Mesendoderm (in vitro differentiated cells): ENCODE results near the gene DUSP18.

ENCODE experiments used
- DNase-seq: peaks from one replicate; pipeline ENCODE4 v3.0.0; 2013
- H2AK5ac ChIP-seq: 2 replicates; pipeline ENCODE4 v1.6.1; 2013; ENCODE audit warnings: low read length, inconsistent platforms
- H2BK120ac ChIP-seq: 2 replicates; pipeline ENCODE4 v1.6.1; 2013; ENCODE audit warnings: low read depth, mild to moderate bottlenecking, low read length, moderate library complexity, mixed read lengths
- H2BK15ac ChIP-seq: replicated peaks from 2 replicates; pipeline ENCODE4 v1.6.1; 2013; ENCODE audit warnings: low read depth, mild to moderate bottlenecking, moderate library complexity
- H2BK5ac ChIP-seq: 2 replicates; pipeline ENCODE4 v1.6.1; 2013; ENCODE audit warnings: low read length, inconsistent platforms
- H3K18ac ChIP-seq: 2 replicates; pipeline ENCODE4 v1.6.1; 2013; ENCODE audit warnings: mild to moderate bottlenecking, low read length, mixed read lengths
- H3K23ac ChIP-seq: one replicate; pipeline ENCODE4 v1.6.1; 2013; ENCODE audit warnings: low read length
- H3K27ac ChIP-seq: 2 replicates; pipeline ENCODE4 v1.5.1; 2013; ENCODE audit warnings: low read depth, mild to moderate bottlenecking, inconsistent platforms, low read length, moderate library complexity
- H3K27me3 ChIP-seq: 2 replicates; pipeline ENCODE4 v1.6.1; 2013; ENCODE audit warnings: low read length, control low read depth, mild to moderate bottlenecking, inconsistent platforms; ENCODE audit not compliant: insufficient read depth, poor library complexity
- H3K36me3 ChIP-seq: 2 replicates; pipeline ENCODE4 v1.6.1; 2013; ENCODE audit warnings: low read length, inconsistent platforms; ENCODE audit not compliant: control insufficient read depth, insufficient read depth
- H3K4ac ChIP-seq: one replicate; pipeline ENCODE4 v1.6.1; 2013; ENCODE audit warnings: low read depth, mild to moderate bottlenecking, low read length, moderate library complexity
- H3K4me1 ChIP-seq: 2 replicates; pipeline ENCODE4 v1.6.1; 2013; ENCODE audit warnings: low read depth, low read length, inconsistent platforms; ENCODE audit not compliant: control insufficient read depth
- H3K4me2 ChIP-seq: 2 replicates; pipeline ENCODE4 v1.6.1; 2013; ENCODE audit warnings: low read length
- H3K4me3 ChIP-seq: 2 replicates; pipeline ENCODE4 v1.5.1; 2013; ENCODE audit warnings: mild to moderate bottlenecking, low read length
- H3K56ac ChIP-seq: one replicate; pipeline ENCODE4 v1.6.1; 2013; ENCODE audit warnings: low read length
- H3K79me1 ChIP-seq: 2 replicates; pipeline ENCODE4 v1.6.1; 2013; ENCODE audit warnings: low read length, inconsistent platforms
- H3K79me2 ChIP-seq: 2 replicates; pipeline ENCODE4 v1.6.1; 2013; ENCODE audit warnings: mild to moderate bottlenecking, low read length; ENCODE audit not compliant: control insufficient read depth, insufficient read depth
- H3K9ac ChIP-seq: 2 replicates; pipeline ENCODE4 v1.6.1; 2013; ENCODE audit warnings: low read length, inconsistent platforms
- H4K5ac ChIP-seq: one replicate; pipeline ENCODE4 v1.6.1; 2013; ENCODE audit warnings: low read length
- H4K8ac ChIP-seq: one replicate; pipeline ENCODE4 v1.6.1; 2013; ENCODE audit warnings: low read depth, mild to moderate bottlenecking, control low read depth, low read length, moderate library complexity
- WGBS: extraction: QIAGEN DNeasy Blood & Tissue Kit; methylation state at CpG from one replicate; pipeline ENCODE4 v1.1.7; 2013; ENCODE audit warnings: low lambda C conversion rate, missing lambda C conversion rate; ENCODE audit not compliant: insufficient coverage; ENCODE audit errors: extremely low coverage; 5-methylcytosine and 5-hydroxymethylcytosine counted together

The DUSP18 gene

DNA sequence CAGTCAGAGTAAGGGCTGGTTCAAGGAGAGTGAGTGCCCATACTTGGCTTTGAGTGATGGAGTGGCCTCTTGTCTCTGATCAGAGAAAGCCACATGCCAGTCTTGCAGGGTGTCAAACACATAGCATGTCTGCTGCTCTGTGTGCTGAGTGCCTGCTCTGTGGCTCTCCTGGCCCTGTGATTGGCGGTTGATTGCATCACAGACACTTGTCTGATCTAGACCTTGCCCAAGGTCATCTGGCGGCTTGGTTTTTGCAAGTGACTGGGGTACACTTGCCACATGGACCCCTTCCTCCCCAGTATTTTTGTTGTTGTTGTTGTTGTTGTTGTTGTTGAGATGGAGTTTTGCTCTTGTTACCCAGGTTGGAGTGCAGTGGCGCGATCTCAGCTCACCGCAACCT lies 37.3 kb upstream of the DUSP18 start:
- Histone ChIP-seq H3K79me1 (no peaks in the 10 kb centered on the region), H4K8ac (no peak overlapping the region), H3K4me2 (no peak overlapping the region), H2BK5ac (no peak overlapping the region), H3K27ac (no peak overlapping the region), H3K56ac (no peak overlapping the region), H3K27me3 (no peaks in the 10 kb centered on the region), H3K4ac (no peak overlapping the region), H3K4me3 (no peak overlapping the region), H2BK15ac (no peak overlapping the region), H3K18ac (no peak overlapping the region), H2AK5ac (no peak overlapping the region), H3K23ac (no peak overlapping the region), H3K79me2 (no peaks in the 10 kb centered on the region), H4K5ac (no peak overlapping the region), H3K36me3 (no peaks in the 10 kb centered on the region), H3K4me1 (peaks cover 9% of the 10 kb centered on the region), H2BK120ac (no peak overlapping the region), H3K9ac (no peak overlapping the region)
- WGBS: no CpG with 5 or more reads among the region's 5 CpGs
- DNase-seq: no peak

DNA sequence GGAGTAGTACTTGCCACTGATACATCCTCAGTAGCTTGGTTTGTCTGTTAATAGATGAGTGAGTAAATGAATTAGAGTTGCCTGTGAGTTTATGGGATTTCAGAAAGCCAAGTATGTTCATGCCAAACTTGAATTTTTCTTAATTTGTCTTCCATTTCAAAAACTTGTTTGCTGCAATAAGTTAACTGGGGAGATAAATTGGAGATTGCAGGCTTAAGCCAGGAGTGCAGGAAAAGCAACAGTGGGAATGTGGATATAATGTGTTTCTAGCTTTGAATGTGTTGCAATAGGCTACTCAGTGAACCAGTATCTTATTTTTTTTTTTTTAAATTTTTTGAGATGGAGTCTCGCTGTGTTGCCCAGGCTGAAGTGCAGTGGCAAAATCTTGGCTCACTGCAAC lies 35.2 kb upstream of the DUSP18 start:
- WGBS: no CpG with 5 or more reads among the region's 1 CpG
- Histone ChIP-seq H3K79me2 (no peaks in the 10 kb centered on the region), H2BK5ac (no peak overlapping the region), H3K18ac (no peak overlapping the region), H3K23ac (no peak overlapping the region), H3K27ac (no peak overlapping the region), H2BK15ac (no peak overlapping the region), H2AK5ac (no peak overlapping the region), H3K27me3 (no peaks in the 10 kb centered on the region), H3K56ac (no peak overlapping the region), H3K4ac (no peak overlapping the region), H3K36me3 (no peaks in the 10 kb centered on the region), H3K79me1 (no peaks in the 10 kb centered on the region), H3K4me1 (peaks cover 9% of the 10 kb centered on the region), H4K5ac (no peak overlapping the region), H4K8ac (no peak overlapping the region), H3K4me3 (no peak overlapping the region), H3K9ac (no peak overlapping the region), H2BK120ac (no peak overlapping the region), H3K4me2 (no peak overlapping the region)
- no peak for DNase-seq

DNA sequence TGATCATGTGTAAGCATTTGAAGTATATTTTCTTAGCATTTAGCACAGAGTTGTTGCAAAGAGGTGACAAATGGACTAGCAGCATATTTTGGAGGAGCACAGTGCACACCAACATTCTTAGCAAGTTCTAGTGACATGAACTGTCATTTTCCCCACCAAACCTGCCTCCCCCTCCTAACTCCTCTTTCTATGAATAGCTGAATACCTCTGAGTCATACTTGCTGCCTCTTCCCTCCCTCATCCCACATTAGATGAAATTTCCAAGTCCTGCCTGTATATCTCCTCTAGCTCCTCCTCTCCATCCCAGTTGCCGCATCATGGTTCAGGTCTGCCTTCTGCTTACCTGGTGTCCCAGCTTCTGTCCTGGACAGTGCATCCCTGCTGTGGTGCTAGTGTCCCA lies 34.2 kb upstream of the DUSP18 start:
- Histone ChIP-seq H3K36me3 (no peaks in the 10 kb centered on the region), H2AK5ac (no peak overlapping the region), H3K18ac (no peak overlapping the region), H2BK5ac (no peak overlapping the region), H3K4me1 (peaks cover 9% of the 10 kb centered on the region), H2BK15ac (no peak overlapping the region), H3K27ac (no peak overlapping the region), H3K4me3 (no peak overlapping the region), H3K56ac (no peak overlapping the region), H3K79me2 (no peaks in the 10 kb centered on the region), H3K9ac (no peak overlapping the region), H3K4ac (no peak overlapping the region), H4K5ac (no peak overlapping the region), H3K27me3 (no peaks in the 10 kb centered on the region), H2BK120ac (no peak overlapping the region), H3K23ac (no peak overlapping the region), H3K79me1 (no peaks in the 10 kb centered on the region), H4K8ac (no peak overlapping the region), H3K4me2 (no peak overlapping the region)
- no CpG with 5 or more reads among the region's 1 CpG for WGBS
- no peak for DNase-seq

DNA sequence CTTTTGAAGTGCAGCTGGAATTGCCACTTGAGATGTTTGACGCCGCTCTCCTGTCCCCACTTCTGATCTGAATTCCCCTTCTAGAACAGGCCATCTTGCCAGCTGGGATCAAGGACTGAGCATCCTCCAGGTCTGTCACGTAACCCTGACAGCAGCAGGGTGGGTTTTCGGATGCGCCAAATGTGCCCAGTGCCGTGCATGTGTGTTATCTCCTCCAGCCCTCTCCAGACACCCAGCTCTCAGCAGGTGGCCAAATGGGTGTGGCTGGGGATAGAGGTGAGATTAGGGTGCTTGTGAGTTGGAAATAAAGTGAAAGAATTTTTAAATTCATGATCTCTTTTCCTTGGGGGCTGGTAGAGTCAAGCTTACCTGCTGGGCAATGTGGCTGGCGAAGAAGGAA lies 30.3 kb upstream of the DUSP18 start:
- no peak overlapping the region for H2AK5ac ChIP-seq
- WGBS: no CpG with 5 or more reads among the region's 7 CpGs
- H3K27ac ChIP-seq: no peak overlapping the region
- no peak overlapping the region for H3K4me3 ChIP-seq
- DNase-seq: no peak
- no peak overlapping the region for H3K56ac ChIP-seq
- peaks cover 8% of the 10 kb centered on the region for H3K27me3 ChIP-seq
- no peak overlapping the region for H3K4ac ChIP-seq
- no peak overlapping the region for H3K4me2 ChIP-seq
- no peak overlapping the region for H4K5ac ChIP-seq
- no peaks in the 10 kb centered on the region for H3K4me1 ChIP-seq
- H3K79me2 ChIP-seq: no peaks in the 10 kb centered on the region
- no peak overlapping the region for H4K8ac ChIP-seq
- no peak overlapping the region for H3K23ac ChIP-seq
- no peak overlapping the region for H2BK15ac ChIP-seq
- H3K79me1 ChIP-seq: no peaks in the 10 kb centered on the region
- H3K9ac ChIP-seq: no peak overlapping the region
- no peak overlapping the region for H2BK120ac ChIP-seq
- no peak overlapping the region for H2BK5ac ChIP-seq
- no peak overlapping the region for H3K18ac ChIP-seq
- no peaks in the 10 kb centered on the region for H3K36me3 ChIP-seq

DNA sequence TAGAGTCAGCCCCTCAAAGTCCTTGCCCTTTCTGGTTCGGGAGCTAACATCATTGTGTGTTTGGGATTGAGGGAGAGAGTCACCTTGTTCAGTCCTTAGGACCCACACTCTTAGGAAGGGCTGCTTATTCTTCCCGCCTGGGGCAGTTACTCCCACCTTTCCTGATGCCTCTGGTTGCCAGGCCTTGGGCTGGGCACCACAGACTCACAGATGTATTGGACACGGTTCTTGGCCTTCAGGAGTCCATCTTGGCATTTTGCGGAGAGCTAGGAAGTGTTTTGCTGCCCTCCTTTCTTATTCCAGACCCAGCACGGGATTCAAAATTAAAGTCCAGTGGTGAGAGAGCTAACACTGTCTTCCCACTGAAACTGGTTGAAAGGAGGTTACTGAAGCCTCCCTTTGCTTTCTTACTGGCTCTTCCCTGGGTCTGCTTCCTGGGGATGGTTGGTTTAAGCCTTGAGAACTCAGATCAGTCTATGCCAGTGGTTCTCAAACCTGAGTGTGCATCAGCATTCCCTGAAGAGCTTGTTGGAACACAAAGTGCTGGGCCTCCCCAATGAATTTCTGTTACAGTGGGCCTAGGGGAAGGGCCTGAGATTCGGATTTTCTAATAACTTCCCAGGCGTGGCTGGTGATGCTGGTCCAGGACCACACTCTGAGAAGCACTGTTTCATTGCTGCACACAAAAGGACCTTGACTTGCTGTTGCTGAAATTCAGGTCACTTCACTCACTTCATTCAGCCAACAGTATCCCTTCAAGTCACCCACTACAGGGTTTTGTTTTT lies 28.4 kb upstream of the DUSP18 start:
- H3K4me3 ChIP-seq: no peak overlapping the region
- H2BK15ac ChIP-seq: no peak overlapping the region
- peaks cover 8% of the 10 kb centered on the region for H3K27me3 ChIP-seq
- no peak for DNase-seq
- no peak overlapping the region for H3K4me2 ChIP-seq
- H3K56ac ChIP-seq: no peak overlapping the region
- no peaks in the 10 kb centered on the region for H3K79me2 ChIP-seq
- no peaks in the 10 kb centered on the region for H3K79me1 ChIP-seq
- no peak overlapping the region for H2BK120ac ChIP-seq
- H3K23ac ChIP-seq: no peak overlapping the region
- H3K9ac ChIP-seq: no peak overlapping the region
- H3K4me1 ChIP-seq: no peaks in the 10 kb centered on the region
- no peak overlapping the region for H3K4ac ChIP-seq
- H2BK5ac ChIP-seq: no peak overlapping the region
- H3K27ac ChIP-seq: no peak overlapping the region
- no peak overlapping the region for H4K5ac ChIP-seq
- no peak overlapping the region for H3K18ac ChIP-seq
- WGBS: no CpG with 5 or more reads among the region's 7 CpGs
- H4K8ac ChIP-seq: no peak overlapping the region
- H2AK5ac ChIP-seq: no peak overlapping the region
- H3K36me3 ChIP-seq: no peaks in the 10 kb centered on the region

DNA sequence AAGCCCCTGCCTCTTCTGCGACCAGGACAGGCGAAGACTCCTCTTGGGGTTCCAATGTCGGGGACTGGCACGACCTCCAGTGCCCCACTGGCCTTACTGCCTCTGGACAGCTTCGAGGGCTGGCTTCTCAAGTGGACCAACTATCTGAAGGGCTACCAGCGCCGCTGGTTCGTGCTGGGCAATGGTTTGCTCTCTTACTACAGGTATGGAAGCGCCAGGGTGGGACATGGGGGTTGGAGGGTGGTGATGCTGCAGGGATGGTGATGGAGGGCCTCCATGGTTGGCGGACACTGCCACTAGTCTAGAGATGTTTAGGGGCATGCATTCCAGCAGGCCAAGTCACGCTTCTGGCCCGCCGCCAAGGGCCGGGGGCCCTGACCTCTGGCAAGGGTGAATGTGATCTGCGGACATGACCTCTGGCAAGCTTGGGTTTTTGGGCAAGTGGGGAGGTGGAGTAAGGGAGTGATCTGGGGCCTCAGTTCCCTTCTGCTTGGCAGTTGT lies 27.7 kb upstream of the DUSP18 start:
- DNase-seq: no peak

More for the DNA sequence above, 27.7 kb upstream of the DUSP18 start:
- Histone ChIP-seq H4K8ac (no peak overlapping the region), H3K9ac (peak overlapping the region; percentile 67), H3K79me1 (no peaks in the 10 kb centered on the region), H3K56ac (peak overlapping the region; percentile 84), H3K4ac (no peak overlapping the region), H3K4me3 (no peak overlapping the region), H3K36me3 (no peaks in the 10 kb centered on the region), H3K27me3 (peaks cover 8% of the 10 kb centered on the region), H3K18ac (no peak overlapping the region), H2BK5ac (no peak overlapping the region), H3K23ac (peak overlapping the region; percentile 37), H3K79me2 (no peaks in the 10 kb centered on the region), H3K4me1 (no peaks in the 10 kb centered on the region), H4K5ac (no peak overlapping the region), H2BK120ac (no peak overlapping the region), H3K4me2 (peak overlapping the region; percentile 98), H2AK5ac (no peak overlapping the region), H2BK15ac (no peak overlapping the region), H3K27ac (no peak overlapping the region)
- WGBS: no CpG with 5 or more reads among the region's 15 CpGs
